Cerebellar nuclear complex (tissue), 1 donor: Measurements from ENCODE around the gene ZNF511.

ENCODE experiments used
- DNase-seq, 2 experiments: peaks; one replicate each; lab custom pipeline; 2025; lab: John Stamatoyannopoulos, UW

The ZNF511 gene

DNA sequence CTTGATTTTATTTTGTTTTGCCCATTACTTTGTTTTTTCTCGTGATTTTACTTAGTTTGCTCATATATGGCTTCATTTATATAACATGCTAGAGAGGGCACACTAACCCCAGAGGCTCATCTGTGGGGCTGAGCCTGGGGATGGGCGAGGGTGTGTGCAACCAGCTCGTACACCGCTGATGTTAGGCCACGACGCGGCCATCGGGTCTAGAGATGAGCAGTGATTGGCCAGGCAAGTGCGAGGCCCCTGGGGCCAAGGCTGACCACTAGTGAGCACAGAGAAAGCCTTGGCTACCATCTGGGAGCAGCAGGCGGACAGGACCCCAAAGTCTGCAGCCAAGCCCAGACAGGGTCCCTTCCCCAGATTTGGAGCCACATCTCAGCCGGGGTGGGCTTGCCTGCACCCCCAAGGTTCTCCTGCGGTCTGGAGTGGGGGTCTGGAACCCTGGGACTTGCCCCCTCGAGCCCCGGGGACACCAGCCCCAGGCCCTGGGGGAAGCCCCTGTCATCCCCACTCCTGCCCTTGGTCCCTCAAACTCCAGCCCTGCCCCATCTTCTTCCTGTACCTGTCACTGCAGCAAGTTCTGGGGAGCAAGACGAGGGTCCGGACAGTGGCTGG lies 45.4 kb downstream of the ZNF511 start:
- DNase-seq = no peak

DNA sequence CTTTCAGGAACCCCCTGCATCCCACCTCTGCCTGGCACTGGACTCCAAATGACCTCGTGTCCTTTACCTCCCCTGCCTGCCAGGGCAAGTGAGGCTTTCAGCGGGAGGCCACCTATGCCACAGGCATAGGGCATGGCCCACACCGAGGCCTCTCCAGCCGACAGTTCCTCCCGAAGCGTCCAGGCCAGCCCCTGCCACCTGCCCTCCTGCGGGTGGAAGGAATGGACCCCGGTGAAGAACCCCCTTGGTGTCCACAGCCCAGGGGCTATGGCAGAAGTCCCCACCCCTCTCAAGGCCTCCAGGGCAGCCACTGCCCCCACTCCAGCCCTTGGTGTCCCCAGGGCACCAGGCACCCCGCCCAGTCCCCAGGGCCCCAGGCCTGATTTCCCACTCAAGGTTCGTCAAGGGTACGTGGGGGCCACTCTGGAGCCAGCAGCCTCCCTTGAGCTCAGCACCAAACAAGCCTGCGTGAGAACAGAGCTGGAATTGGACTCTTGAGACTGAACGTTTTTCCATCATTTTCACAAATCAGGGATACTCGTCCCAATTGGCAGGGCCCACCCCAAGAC lies 46.0 kb downstream of the ZNF511 start:
- no peak for DNase-seq

DNA sequence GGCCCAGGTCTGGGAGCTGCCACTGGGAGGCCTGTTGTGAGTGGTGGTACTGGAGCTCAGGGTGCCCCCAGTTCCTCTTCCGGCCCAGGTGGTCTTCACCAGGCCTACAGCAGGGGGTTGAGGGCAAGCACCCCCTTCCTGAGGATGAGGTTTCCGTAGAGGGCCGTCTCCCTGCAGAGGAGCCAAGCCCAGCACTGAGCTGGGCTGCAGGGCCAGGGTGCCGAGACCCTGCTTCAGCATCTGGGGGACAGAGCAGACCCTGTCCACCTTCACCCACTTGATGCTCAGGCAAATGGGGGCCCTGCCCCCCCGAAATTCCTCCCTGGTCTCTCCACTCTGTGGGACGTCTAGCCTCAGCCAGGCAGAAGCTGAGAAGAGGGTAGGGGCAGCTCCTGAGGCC lies 46.6 kb downstream of the ZNF511 start:
- no peak for DNase-seq

DNA sequence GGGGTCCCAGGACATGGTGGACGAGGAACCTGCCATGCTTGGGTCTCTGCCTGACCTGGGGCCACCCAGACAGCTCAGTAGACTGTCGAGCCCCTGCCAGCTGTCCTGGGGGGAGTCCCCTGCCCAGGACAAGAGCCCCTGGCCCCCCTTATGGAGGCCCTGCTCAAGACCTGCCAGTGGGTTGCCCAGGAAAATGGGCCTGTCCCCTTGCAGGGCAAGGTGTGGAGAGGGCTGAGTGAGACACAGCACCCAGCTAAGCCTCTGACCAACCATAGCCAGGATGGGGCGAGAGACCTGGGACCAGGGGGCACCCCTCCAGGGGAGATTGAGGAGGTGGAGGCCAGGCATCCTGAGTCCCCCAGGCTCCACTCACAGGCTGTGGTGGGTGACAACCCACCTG lies 47.3 kb downstream of the ZNF511 start:
- DNase-seq = no peak

DNA sequence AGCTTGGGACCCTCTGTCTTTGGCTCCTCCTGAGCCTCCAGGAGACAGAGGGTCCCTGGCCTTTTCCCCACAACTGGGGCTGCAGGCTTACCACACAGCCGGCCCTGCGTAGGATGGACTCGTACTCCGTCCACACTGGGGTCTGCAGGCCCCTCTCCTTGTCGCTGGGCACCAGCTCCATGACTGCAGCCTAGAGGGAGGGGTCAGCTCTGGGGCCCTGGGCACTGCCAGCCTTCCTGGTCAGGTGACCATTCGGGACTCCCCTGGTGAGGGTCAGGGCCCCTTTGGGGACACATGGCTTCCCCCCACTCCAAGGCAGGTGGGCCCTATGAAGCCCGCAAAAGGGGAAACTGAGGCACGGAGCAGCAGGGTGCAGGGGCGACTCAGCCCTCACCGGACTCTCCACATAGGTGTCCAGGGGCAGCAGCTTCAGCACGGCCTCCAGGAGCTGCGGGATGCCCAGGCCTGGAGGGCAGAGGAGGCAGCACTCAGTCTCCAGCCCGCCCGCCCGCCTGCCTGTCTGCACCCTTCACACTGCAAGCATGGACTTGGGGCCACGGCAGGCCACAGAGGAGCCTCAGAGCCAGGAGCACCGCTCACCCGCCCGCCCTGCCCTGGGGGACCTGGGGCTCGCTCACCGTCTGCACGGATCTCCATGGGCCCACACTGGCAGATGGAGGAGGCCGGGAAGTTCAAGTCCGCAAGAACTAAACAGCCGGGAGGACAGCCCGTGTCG lies 48.0 kb downstream of the ZNF511 start:
- no peak for DNase-seq

DNA sequence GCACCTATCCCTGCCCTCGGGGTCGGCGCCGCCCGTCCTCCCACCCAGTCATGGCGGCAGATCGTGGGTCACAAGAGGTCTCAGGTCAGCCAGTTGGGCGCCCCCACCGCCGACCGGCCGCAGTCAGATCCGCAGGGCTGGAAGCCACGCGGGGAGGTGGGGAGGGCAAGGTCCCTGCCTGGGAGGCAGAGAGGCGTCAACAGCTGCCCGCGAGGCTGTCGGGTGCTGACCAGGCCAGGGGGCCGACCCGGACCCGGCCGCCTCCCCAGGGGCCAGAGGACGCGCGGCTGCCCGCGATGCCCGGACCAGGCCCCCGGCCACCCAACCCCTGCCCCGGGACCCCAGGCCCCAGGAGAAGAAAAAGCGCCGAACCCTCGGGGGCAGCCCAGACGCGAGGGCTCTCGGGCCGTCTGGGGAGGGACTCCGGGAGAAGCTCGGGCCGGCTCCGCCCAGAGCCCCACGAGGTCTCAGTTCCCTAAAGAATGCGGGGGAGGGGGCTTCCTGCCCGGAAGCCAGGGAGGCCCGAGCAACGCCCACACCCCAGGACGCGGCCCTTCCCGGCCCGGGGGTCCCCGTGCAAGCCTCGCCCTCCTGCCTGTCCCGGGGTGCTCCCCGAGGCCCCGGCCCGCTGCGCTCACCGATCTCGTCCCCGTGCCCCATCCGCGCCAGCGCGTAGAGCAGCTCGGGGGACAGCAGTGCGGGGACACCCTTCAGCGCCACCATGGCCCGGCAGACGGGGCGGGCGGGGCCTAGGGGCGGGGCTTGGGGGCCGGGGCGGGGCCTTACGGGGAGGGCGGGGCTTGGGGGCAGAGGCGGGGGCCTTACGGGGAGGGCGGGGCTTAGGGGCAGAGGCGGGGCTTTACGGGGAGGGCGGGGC lies 48.8 kb downstream of the ZNF511 start, which contains the start of gene FUOM:
TSS of gene FUOM (minus strand) at position 735 of the 877 bp plus-strand sequence. CDS start at position 723, 12 bp downstream.
- DNase-seq = no peak

DNA sequence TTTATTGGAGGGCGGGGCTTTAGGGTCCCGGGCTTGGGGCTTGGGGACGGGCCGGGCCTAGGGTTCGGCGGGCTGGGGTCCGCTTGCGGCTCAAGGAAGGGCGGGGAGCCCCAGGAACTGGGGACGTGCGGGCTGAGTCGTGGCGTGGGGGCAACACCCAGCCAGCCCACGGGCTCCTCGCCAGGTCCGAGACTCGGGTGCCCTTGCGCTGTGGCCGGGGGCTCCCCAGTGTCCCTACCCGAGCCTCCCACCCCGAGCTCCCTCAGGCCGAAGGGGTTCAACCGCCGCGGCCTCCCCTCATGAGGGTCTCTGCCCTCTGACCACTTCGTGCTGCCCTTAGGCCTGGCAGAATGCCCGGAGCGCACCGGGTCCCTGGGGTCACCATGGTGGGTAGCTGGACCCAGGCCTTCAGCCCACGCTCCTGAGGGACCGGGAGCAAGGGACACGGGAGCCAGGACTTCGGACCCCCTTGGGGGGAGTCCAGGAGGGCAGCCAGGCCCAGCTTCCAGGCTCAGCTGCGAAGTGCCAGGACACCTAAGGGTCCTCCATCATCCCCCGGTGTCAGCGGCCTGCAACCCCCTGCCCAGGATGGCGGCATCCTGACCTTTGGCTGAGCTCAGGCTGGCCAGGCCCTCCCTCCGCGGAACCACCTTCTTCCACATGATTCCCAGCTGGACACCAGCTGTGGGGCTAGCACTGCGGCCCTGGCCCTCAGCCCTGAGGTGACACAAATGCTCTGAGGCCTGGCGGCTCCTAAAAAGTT lies 49.6 kb downstream of the ZNF511 start:
- no peak for DNase-seq

DNA sequence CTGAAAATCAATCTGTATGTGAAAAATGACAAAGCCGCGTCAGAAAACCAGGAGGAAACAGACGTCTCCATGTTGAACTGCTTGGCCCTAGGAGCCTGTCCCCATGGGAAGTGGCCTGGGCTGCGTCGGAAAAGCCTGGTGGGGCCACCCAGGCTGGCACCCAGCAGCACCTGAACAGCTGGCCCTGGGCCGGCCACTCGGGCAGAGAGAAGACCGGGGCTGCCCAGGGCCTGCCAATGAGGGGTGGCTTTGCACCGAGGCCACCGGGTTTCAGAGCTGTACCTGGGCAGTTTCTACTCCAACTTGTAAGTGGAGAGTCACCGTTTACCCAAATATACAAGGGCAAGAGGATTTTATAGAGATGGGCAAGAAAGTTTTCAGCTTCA lies 50.2 kb downstream of the ZNF511 start:
- no peak for DNase-seq

DNA sequence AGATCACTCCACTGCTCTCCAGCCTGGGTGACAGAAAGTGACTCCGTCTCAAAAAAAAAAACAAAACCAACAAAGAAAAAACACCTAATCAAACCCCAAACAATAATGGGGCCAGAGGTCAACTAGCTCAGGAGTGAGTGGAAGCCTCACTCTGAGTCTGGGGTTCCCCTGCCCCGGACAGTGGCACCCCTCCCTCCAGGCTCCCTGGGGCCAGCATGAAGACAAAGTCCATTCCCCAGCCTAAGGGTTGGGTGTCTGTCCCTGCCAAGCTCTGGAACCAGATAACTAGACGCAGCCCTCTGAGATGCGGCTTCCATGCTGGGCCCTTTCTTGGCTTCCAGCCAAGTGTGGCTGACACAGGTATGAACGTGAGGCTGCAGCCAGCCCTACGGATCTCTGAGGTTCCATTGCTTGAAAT lies 50.8 kb downstream of the ZNF511 start:
- DNase-seq = no peak

DNA sequence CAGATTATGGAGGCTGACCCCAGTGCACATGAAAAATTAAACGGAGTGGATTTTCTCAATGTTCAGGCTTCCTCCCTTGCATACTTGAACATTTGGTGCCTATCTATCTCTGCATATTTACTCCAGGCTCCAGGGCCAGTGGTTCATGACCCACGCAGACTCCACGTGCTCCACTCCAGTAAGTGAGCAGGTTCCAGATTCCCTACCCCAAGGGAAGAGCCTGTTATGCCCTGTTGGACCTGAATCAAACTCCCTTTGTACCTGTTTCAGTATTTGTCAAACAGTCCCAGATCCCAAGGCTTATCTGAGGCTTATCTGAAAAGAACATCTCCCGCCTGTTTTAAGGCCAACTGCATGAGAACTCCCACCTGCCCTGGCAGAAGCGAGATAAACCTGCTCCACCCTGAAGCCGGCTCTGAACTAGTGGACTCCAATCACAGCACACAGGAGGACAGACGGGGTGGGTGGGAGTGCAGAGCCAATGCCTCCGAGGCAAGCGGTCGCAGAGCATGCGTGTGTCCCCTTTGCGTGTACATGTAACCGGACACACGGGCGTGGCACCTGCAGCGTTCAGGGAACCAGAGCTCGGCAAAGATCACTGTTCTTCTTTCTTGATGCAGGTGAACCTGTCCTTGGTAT lies 51.4 kb downstream of the ZNF511 start:
- DNase-seq = no peak

DNA sequence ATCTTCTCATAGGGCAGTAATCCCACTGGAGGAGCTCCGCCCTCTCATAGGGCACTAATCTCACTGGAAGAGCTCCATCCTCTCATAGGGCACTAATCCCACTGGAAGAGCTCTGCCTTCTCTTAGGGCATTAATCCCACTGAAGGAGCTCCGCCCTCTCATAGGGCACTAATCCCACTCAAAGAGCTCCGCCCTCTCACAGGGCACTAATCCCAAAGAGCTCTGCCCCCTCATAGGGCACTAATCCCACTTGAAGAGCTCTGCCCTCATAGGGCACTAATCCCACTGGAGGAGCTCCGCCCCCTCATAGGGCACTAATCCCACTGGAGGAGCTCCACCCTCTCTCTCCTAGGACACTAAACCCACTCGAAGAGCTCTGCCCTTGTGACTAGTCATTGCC lies 52.5 kb downstream of the ZNF511 start:
- DNase-seq = no peak

DNA sequence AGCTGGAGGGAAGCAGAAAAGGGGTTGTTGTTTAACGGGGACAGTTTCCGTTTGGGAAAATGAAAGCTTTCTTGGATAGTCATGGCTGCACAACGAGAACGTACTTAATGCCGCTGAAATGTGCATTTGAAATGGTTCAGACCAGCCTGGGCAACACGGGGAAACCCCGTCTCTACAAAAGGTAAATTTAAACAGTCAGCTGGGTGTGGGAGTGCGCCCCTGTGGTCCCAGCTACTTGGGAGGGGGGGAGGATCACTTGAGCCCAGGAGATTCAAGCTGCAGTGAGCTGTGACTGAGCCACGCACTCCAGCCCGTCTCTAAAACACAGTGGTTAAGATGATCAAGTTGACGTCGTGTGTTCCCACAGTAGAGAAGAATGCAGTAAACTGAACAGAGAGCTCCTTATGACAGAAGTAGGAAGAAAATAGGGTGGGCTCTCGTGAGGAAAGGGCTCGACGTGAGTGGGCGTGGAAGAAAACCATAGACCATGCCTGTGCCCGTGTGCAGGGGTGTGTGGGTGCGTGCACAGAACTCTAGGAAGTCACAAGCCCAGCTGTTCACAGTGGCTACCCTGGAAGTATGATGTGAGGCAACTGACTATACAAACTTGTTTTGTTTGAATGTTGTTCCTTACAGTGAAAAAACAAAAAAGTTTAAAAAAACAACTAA lies 53.2 kb downstream of the ZNF511 start:
- no peak for DNase-seq
